ENCODE results near the gene SLU7. TPM values are rescaled to one million over a fixed set of nuclear protein-coding genes. Genes with fewer than 3 reads are reported as not detected.

The SLU7 gene
- total and polyA plus RNA-seq, 9 of the 15 experiments (the other 6 are each of a cell fraction or from before 2014, with no cell fraction given), result 42.1 to 65.7 (median 54.8) TPM

- TF ChIP-seq MAFK (IDR thresholded peaks at IDR 0.05; ENCODE audit: low read length) (peak; percentile 64), ZNF780A (CRISPR knock-in tag; IDR thresholded peaks at IDR 0.05) (no peak), ZKSCAN3 (CRISPR knock-in tag; IDR thresholded peaks at IDR 0.05) (no peak), MAX (CRISPR knock-in tag; IDR thresholded peaks at IDR 0.05) (no peak), DACH1 (IDR thresholded peaks at IDR 0.05; ENCODE audit: partially characterized antibody) (no peak), MBD2 (IDR thresholded peaks at IDR 0.05; ENCODE audit: borderline replicate concordance, low read depth) (no peak), ZNF316 (IDR thresholded peaks at IDR 0.05) (peak; percentile 64), IFI16 (CRISPR knock-in tag; IDR thresholded peaks at IDR 0.05) (no peak), PTRF (tag; IDR thresholded peaks at IDR 0.05) (no peak)
Measured at GRCh38 chr5:160463227-160463626, 44.3 kb upstream of the SLU7 start (continued).

GRCh38 chr5:160462167-160462566, 43.3 kb upstream of the SLU7 start:
- H3K4me3 ChIP-seq, result no peak overlapping the region

More at GRCh38 chr5:160462167-160462566, 43.3 kb upstream of the SLU7 start:
- Histone ChIP-seq H3K36me3 (ENCODE audit: control insufficient read depth, insufficient read depth, low read length) (no peaks in the 10 kb centered on the region), H3K9me1 (ENCODE audit: control insufficient read depth, insufficient read depth, low read length) (no peaks in the 10 kb centered on the region), H3K79me2 (ENCODE audit: control insufficient read depth, insufficient read depth, low read length) (no peaks in the 10 kb centered on the region), H3K9ac (ENCODE audit: insufficient read depth in 1 of 2, low read depth in 2 of 2, low read length in 2 of 2) (no peak overlapping the region), H3K9me3 (replicated peaks; ENCODE audit: control insufficient read depth, insufficient read depth, low read depth, low read length) (no peaks in the 10 kb centered on the region), H2AFZ (ENCODE audit: low read depth, low read length) (no peak overlapping the region), H4K20me1 (replicated peaks; ENCODE audit: control insufficient read depth, insufficient read depth, low read length) (no peaks in the 10 kb centered on the region), H3K4me1 (replicated peaks in 1 of 2; ENCODE audit: control insufficient read depth in 2 of 2, insufficient read depth in 2 of 2, low read length in 2 of 2) (no peaks in the 10 kb centered on the region), H3K4me2 (ENCODE audit: insufficient read depth, low read length) (no peak overlapping the region), H3K27ac (ENCODE audit: extremely low read depth, low read depth, low read length) (no peak overlapping the region), H3K27me3 (ENCODE audit: control insufficient read depth in 2 of 2, insufficient read depth in 2 of 2, low read length in 2 of 2) (no peaks in the 10 kb centered on the region; a peak in 2 of 5 replicates)
- FAIRE-seq (no peak), ATAC-seq (no peak), DNase-seq (ENCODE audit: extremely low read depth in 1 of 4, low spot score in 3 of 4) (no peak)
- BruUV-seq (replicated peaks), result no TSS peak
- in situ Hi-C loops (cut with MboI), result no loop called here
- POLR2A ChIA-PET, result no interaction called here
- TF ChIP-seq NR2C2 (CRISPR knock-in tag; IDR thresholded peaks at IDR 0.05) (no peak), NR2C2 (tag; IDR thresholded peaks at IDR 0.05) (no peak), RAD51 (IDR thresholded peaks at IDR 0.05; ENCODE audit: borderline replicate concordance, low read depth) (no peak), MBD2 (IDR thresholded peaks at IDR 0.05; ENCODE audit: borderline replicate concordance, low read depth) (no peak), TAF1 (IDR thresholded peaks at IDR 0.05; ENCODE audit: control insufficient read depth, extremely low read depth, insufficient read depth, low read length, severe bottlenecking) (no peak), RBM14 (IDR thresholded peaks at IDR 0.05; ENCODE audit: borderline replicate concordance, insufficient read depth, low read depth, low read length) (no peak), ZNF232 (CRISPR knock-in tag; IDR thresholded peaks at IDR 0.05) (no peak)
- CTCF ChIA-PET (ENCODE audit: low intra/inter-chr PET ratio), result no interaction called here
- WGBS (ENCODE audit: insufficient coverage, low coverage, missing lambda C conversion rate), result 0% methylated on average over 2 of the region's 2 CpGs
- intact Hi-C loops (cut with micrococcal nuclease), result no loop called here
